Karpas-422 (cell line): Measurements from ENCODE around the gene CARD19. TPM values are rescaled to one million over a fixed set of nuclear protein-coding genes. Genes with fewer than 3 reads are reported as not detected.

Experiments used
- DNase-seq: peaks from one replicate; pipeline ENCODE4 v3.0.0-alpha.2; 2015
- H2AFZ ChIP-seq: fragments of 200-600 bp; sonication (generic); 2 replicates; pipeline ENCODE4 v1.6.1; 2014; ENCODE audit warnings: antibody characterized with exemption, low read length, mixed read lengths
- H3K27ac ChIP-seq: fragments of 200-600 bp; sonication (generic); 2 replicates; pipeline ENCODE4 v1.5.1; 2014; ENCODE audit warnings: mild to moderate bottlenecking, low read length, moderate library complexity
- H3K27me3 ChIP-seq: fragments of 200-600 bp; sonication (generic); 2 replicates; pipeline ENCODE4 v1.6.1; 2014; ENCODE audit warnings: low read length, mixed read lengths
- H3K36me3 ChIP-seq: fragments of 200-600 bp; sonication (generic); 2 replicates; pipeline ENCODE4 v1.6.1; 2014; ENCODE audit warnings: low read length, mixed read lengths; ENCODE audit not compliant: insufficient read depth
- H3K4me1 ChIP-seq: fragments of 200-600 bp; sonication (generic); 2 replicates; pipeline ENCODE4 v1.6.1; 2014; ENCODE audit warnings: mild to moderate bottlenecking, low read length, mixed read lengths
- H3K4me2 ChIP-seq: fragments of 200-600 bp; sonication (generic); 2 replicates; pipeline ENCODE4 v1.6.1; 2014; ENCODE audit warnings: low read length, low read depth, mild to moderate bottlenecking; ENCODE audit not compliant: poor library complexity, severe bottlenecking
- H3K4me3 ChIP-seq: fragments of 200-600 bp; sonication (generic); 2 replicates; pipeline ENCODE4 v1.5.1; 2014; ENCODE audit warnings: mild to moderate bottlenecking, antibody characterized with exemption, low read length, mixed read lengths
- H3K79me2 ChIP-seq: fragments of 200-600 bp; sonication (generic); 2 replicates; pipeline ENCODE4 v1.6.1; 2014; ENCODE audit warnings: mild to moderate bottlenecking, low read length, mixed read lengths
- H3K9ac ChIP-seq: fragments of 200-600 bp; sonication (generic); 2 replicates; pipeline ENCODE4 v1.6.0; 2014; ENCODE audit warnings: low read length
- H3K9me2 ChIP-seq: fragments of 200-600 bp; sonication (generic), shearing (Covaris generic); replicated peaks from 2 replicates; pipeline ENCODE4 v1.6.0; 2014; ENCODE audit warnings: mild to moderate bottlenecking, low read length, moderate library complexity; ENCODE audit not compliant: insufficient read depth
- H3K9me3 ChIP-seq: fragments of 300-700, 200-600 bp; sonication (generic); 2 replicates; pipeline ENCODE4 v1.6.1; 2014; ENCODE audit warnings: low read length, mixed read lengths
- H4K20me1 ChIP-seq: fragments of 200-600 bp; sonication (generic); 2 replicates; pipeline ENCODE4 v1.6.1; 2014; ENCODE audit warnings: mild to moderate bottlenecking, antibody characterized with exemption, low read length, low read depth; ENCODE audit not compliant: insufficient read depth
- total RNA-seq: library from RNA; depleted of rRNA; stranded (reverse); fragments of >200 nt; shearing (Covaris generic); gene quantifications from 2 replicates; pipeline ENCODE4 v1.2.3, GENCODE V29; 2014; ENCODE audit warnings: low replicate concordance

The CARD19 gene
- total RNA-seq, 1 experiment from 2014 or later = 5.5 TPM

DNA sequence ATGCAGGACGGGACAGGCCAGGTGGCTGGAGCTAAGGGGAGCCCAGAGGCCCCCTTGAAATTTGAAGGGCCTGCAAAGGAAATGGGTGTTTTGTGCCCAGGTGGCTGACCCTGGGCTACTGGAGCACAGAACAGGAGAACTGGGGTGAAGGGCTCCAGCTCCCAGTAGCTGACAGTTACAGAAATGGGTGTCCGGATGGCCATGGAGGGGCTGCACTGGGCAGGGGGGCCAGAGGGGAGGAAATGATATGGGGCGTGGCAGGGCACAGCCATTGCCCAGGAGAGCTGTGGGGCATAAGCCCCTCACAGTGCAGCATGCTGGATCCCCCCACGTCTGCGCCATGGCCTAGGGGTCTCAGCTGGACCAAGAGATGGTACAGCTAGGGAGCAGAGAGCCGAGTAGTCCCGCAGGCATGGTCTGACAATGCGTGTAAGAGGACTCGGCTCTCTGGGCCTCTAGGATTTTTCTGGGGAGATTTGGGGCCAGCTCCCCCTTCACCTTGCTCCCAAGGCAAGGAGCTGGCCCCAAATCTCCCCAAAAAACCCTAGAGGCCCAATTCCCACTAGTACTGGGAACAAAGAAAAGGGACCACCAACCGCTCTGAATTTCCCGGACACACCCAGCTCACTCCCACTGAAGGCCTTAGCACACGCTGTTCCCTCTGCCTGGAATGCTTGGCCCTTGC lies 7.9 kb upstream of the CARD19 start:
- Histone ChIP-seq H3K27me3 (no peaks in the 10 kb centered on the region), H3K27ac (no peak overlapping the region), H3K4me2 (no peak overlapping the region), H3K4me1 (peaks cover under 1% of the 10 kb centered on the region; the same call in 1 of the 2 replicates), H3K9me2 (no peaks in the 10 kb centered on the region), H2AFZ (no peak overlapping the region), H3K4me3 (no peak overlapping the region), H3K9me3 (no peaks in the 10 kb centered on the region), H3K79me2 (no peaks in the 10 kb centered on the region), H4K20me1 (no peaks in the 10 kb centered on the region), H3K9ac (no peak overlapping the region), H3K36me3 (no peaks in the 10 kb centered on the region)
- no peak for DNase-seq

DNA sequence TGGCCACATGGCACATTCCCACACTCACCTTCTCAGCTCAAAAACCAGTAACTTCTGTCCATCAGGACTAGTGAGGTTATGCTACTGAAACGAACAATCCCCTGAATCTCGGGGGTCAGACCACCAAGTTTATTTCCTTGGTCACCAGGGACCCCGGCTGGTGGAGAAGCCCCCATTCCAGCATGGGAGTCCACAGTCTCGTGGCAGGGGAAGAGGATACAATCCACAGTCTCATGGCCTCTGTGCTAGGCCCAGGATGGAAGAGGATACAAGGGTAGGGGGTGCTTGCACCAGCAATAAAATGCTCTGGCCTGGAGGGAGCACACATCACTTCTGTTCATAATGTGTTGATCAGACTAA lies 7.4 kb upstream of the CARD19 start:
- Histone ChIP-seq H3K27ac (no peak overlapping the region), H3K4me3 (no peak overlapping the region), H3K9ac (no peak overlapping the region), H3K27me3 (no peaks in the 10 kb centered on the region), H3K4me1 (peaks cover 6% of the 10 kb centered on the region), H4K20me1 (no peaks in the 10 kb centered on the region), H3K36me3 (no peaks in the 10 kb centered on the region), H2AFZ (no peak overlapping the region), H3K4me2 (no peak overlapping the region), H3K9me2 (no peaks in the 10 kb centered on the region), H3K9me3 (no peaks in the 10 kb centered on the region), H3K79me2 (no peaks in the 10 kb centered on the region)
- DNase-seq = no peak

DNA sequence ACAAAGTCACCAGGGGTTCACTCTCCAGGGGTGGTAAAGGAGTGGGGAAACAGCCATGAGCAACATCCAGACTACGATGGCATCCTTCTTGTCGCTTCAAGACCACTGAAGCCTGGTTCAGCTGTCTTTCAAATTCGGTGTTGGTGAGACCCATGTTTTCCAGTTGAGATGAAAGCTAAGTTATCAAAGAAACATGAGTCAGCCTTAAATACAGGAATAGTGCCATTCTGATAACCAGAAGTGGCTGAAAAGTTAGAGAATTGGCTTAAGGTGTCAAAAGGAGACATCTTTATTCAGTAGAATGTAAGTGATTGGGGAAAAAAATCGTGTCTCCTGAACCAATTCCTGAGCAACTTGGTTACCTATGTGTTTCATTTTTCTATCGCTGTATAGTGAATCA lies 7.0 kb upstream of the CARD19 start:
- Histone ChIP-seq H3K9me2 (no peaks in the 10 kb centered on the region), H3K27me3 (no peaks in the 10 kb centered on the region), H3K4me1 (peaks cover 10% of the 10 kb centered on the region), H3K36me3 (no peaks in the 10 kb centered on the region), H4K20me1 (no peaks in the 10 kb centered on the region), H3K4me3 (no peak overlapping the region), H3K27ac (no peak overlapping the region), H3K9ac (no peak overlapping the region), H3K4me2 (no peak overlapping the region), H2AFZ (no peak overlapping the region), H3K79me2 (no peaks in the 10 kb centered on the region), H3K9me3 (no peaks in the 10 kb centered on the region)
- DNase-seq = no peak

DNA sequence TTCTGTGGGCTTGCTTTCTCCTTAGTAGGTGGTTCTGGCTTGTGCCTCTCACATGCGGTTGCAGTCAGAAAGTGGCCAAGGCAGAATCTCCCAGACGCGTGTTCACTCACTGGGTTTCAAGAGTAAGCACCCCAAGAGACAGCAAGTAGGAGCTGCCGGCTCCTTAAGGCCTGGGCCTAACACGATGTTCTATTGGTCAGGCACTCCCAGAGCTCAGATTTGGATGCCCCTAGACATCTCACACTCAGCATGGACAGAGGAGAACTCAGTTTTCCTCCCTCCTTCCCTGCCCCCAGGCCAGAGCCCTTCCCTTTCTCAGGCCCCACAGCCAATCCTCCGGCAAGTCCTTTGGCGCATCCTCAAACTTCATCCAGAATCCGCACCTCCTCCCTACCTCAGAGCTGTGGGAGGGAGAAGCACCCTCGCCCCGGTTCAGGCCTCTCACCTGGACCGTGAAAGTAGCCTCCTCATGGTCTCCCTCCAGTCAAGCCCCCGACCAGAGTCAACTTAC lies 6.5 kb upstream of the CARD19 start:
- Histone ChIP-seq H3K9ac (no peak overlapping the region), H2AFZ (no peak overlapping the region), H3K4me3 (no peak overlapping the region), H4K20me1 (no peaks in the 10 kb centered on the region), H3K9me2 (no peaks in the 10 kb centered on the region), H3K27ac (no peak overlapping the region), H3K36me3 (no peaks in the 10 kb centered on the region), H3K9me3 (no peaks in the 10 kb centered on the region), H3K4me2 (no peak overlapping the region), H3K27me3 (no peaks in the 10 kb centered on the region), H3K79me2 (no peaks in the 10 kb centered on the region), H3K4me1 (peaks cover 15% of the 10 kb centered on the region)
- no peak for DNase-seq

DNA sequence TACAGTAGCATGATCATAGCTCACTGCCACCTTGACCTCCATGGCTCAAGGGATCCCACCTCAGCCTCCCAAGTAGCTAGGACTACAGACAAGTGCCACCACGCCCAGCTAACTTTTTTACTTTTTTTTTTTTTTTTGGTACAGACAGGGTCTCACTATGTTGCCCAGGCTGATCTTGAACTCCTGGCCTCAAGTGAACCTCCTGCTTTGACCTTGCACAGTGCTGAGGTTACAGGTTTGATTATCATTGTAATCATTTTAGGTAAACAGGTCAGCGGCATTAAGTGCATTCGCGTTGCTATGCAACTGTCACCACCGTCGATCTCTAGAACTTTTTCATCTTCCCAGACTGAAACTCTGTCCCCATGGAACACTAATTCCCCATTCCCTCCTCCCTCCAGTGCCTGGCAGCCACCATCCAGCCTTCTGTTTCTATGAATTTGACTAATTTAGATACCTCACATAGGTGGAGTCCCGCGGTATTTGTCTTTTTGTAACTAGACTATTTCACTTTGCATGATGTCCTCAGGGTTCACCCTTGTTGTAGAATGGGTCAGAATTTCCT lies 5.8 kb upstream of the CARD19 start:
- Histone ChIP-seq H3K9me2 (no peaks in the 10 kb centered on the region), H4K20me1 (no peaks in the 10 kb centered on the region), H2AFZ (no peak overlapping the region), H3K27me3 (no peaks in the 10 kb centered on the region), H3K4me2 (no peak overlapping the region), H3K36me3 (no peaks in the 10 kb centered on the region), H3K27ac (no peak overlapping the region), H3K4me3 (no peak overlapping the region), H3K9me3 (no peaks in the 10 kb centered on the region), H3K9ac (no peak overlapping the region), H3K4me1 (peaks cover 21% of the 10 kb centered on the region), H3K79me2 (no peaks in the 10 kb centered on the region)
- DNase-seq = no peak

DNA sequence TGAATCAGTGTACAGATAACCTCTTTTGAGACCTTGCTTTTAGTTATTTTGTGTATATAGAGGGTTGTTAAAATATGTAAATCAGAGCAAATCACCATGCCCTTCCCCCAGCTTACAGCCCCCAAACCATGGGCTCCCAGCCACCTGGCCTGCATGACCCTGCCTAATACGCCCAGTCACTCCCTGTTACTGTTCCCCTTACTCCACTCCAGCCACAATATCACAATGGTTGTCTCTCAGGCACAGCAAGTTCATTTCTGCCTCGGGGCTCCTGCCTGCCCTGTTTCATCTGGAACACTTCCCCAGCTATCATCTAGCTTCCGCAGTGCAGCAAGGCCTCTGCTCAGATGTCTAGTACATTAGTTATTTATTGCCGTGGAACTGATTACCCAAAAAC lies 5.0 kb upstream of the CARD19 start:
- no peaks in the 10 kb centered on the region for H3K9me3 ChIP-seq
- H3K9me2 ChIP-seq = no peaks in the 10 kb centered on the region
- no peak overlapping the region for H3K4me3 ChIP-seq
- no peaks in the 10 kb centered on the region for H4K20me1 ChIP-seq
- H3K4me1 ChIP-seq = peaks cover 22% of the 10 kb centered on the region
- H3K79me2 ChIP-seq = no peaks in the 10 kb centered on the region
- H3K36me3 ChIP-seq = no peaks in the 10 kb centered on the region
- no peak overlapping the region for H3K9ac ChIP-seq
- H3K4me2 ChIP-seq = no peak overlapping the region
- DNase-seq = no peak
- H3K27ac ChIP-seq = no peak overlapping the region
- H3K27me3 ChIP-seq = no peaks in the 10 kb centered on the region
- H2AFZ ChIP-seq = no peak overlapping the region

DNA sequence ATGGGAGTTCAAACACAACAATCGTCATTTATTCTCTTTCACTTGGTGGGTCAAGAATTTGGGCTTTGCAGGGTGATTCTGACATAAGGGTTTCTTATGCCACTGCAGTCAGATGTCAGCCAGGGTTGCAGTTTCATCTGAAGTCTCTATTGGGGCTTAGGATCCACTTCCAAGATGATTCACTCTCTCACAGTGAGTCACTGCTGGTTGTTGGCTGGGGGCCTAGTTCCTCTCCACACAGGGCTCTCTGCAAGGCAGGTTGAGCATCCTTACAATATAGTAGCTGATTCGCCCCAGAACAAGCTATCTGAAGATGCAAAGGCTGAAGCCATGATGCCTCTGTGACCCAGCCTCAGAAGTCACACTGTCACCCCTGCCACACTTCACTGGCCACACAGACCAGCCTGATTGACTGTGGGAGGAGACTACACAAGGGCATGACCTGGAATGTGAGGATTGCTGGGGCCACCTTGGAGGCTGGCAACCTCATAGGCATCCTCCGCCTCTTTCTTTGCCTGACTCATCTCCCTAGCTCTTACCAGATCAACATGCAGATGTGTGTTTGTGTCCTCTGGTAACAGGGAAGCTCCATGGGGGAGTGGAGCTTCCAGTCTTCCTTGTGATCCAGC lies 4.5 kb upstream of the CARD19 start:
- no peak overlapping the region for H3K27ac ChIP-seq
- no peak overlapping the region for H3K4me2 ChIP-seq
- H3K79me2 ChIP-seq = no peaks in the 10 kb centered on the region
- H3K4me3 ChIP-seq = no peak overlapping the region
- H3K9me2 ChIP-seq = no peaks in the 10 kb centered on the region
- H3K9me3 ChIP-seq = no peaks in the 10 kb centered on the region
- no peak overlapping the region for H2AFZ ChIP-seq
- peaks cover 24% of the 10 kb centered on the region for H3K4me1 ChIP-seq
- no peak overlapping the region for H3K9ac ChIP-seq
- H3K27me3 ChIP-seq = no peaks in the 10 kb centered on the region
- no peaks in the 10 kb centered on the region for H3K36me3 ChIP-seq
- no peaks in the 10 kb centered on the region for H4K20me1 ChIP-seq
- DNase-seq = no peak

DNA sequence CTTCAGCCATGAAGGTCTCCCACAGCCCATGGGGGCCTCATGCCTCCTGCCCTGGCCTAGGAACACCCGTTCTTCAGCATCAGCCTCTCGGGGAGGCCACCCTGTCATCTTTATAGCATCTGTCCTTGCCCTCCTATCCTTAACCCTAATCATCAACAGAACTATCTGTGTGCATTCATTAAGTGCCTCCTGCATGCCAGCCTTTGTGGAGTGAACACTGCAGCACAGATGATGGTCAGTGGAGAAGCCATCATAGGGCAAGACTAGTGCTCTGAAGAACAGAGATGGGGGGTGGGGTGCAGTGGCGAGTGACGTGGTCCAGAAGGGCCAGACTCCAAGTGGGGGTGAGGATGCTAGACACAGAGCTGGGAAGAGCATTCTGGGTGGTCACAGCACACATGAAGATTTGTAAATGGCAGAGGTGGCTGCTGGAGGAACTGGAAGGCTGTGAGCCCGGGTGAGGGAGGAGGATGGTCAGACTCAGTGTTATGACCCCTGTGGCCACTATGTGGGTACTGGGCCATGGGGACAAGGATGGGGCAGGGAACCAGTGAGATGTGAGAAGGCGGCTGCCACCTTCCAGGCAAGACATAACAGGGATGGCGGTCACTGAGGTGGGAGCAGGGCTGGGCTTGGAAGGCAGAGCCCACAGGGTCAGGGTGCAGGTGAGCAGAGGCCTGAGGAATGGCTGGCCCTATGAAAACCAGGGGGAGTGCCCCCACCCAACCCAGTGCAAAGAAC lies 3.6 kb upstream of the CARD19 start:
- Histone ChIP-seq H4K20me1 (peaks cover 1% of the 10 kb centered on the region; the same call in 1 of the 2 replicates), H3K4me2 (no peak overlapping the region), H3K9me2 (no peaks in the 10 kb centered on the region), H3K9ac (no peak overlapping the region), H2AFZ (no peak overlapping the region), H3K36me3 (no peaks in the 10 kb centered on the region), H3K4me1 (peaks cover 32% of the 10 kb centered on the region), H3K27ac (no peak overlapping the region), H3K4me3 (no peak overlapping the region), H3K9me3 (no peaks in the 10 kb centered on the region), H3K27me3 (no peaks in the 10 kb centered on the region), H3K79me2 (no peaks in the 10 kb centered on the region)
- no peak for DNase-seq
